B cell (primary cell): Measurements from ENCODE around the gene KSR2. TPM values are rescaled to one million over a fixed set of nuclear protein-coding genes. Genes with fewer than 3 reads are reported as not detected.

ENCODE experiments used
- ATAC-seq: fragments of 200-7000 bp; cut with Tn5 transposase; one replicate; pipeline ENCODE4 v1.10.0; 2021; ENCODE audit warnings: low read depth, mild to moderate bottlenecking, moderate number of reproducible peaks, moderate library complexity
- CTCF ChIA-PET: fragments of 350-600 bp; sonication (Branson Sonifier 250); formaldehyde crosslinking; loops from one replicate; lab custom pipeline; 2021; ENCODE audit warnings: antibody characterized with exemption, inconsistent platforms; lab: Charles Lee
- POLR2A ChIA-PET: fragments of 350-600 bp; sonication (Branson Sonifier 250); formaldehyde crosslinking; loops from one replicate; lab custom pipeline; 2021; ENCODE audit warnings: antibody characterized with exemption; lab: Charles Lee
- DNase-seq: peaks from one replicate; pipeline ENCODE4 v3.0.0; 2013
- H2AFZ ChIP-seq: 2 replicates; pipeline ENCODE4 v1.6.1; 2012; ENCODE audit warnings: mild to moderate bottlenecking, low read depth, low read length; ENCODE audit not compliant: insufficient read depth, poor library complexity, severe bottlenecking
- H3K27ac ChIP-seq, 2 donors: 1 replicate in 1 of 2; 2 replicates in 1 of 2; pipeline ENCODE4 v1.5.1; 2012 to 2013; ENCODE audit warnings: low read length in 2 of 2, mild to moderate bottlenecking in 2 of 2, moderate library complexity in 1 of 2
- H3K27me3 ChIP-seq, 4 experiments: fragments of 200-600 bp in 1 of 4; sonication (generic) in 1 of 4; replicated peaks in 1 of 4; 1 replicate in 2 of 4; 2 replicates in 2 of 4; pipeline versions ENCODE4 v1.6.1 to v1.7.0; 2013 to 2016; ENCODE audit warnings: low read length in 3 of 4, mild to moderate bottlenecking in 2 of 4, mixed read lengths in 1 of 4, moderate library complexity in 1 of 4; ENCODE audit not compliant: insufficient read depth in 4 of 4, control insufficient read depth in 3 of 4; ENCODE audit errors: control extremely low read depth in 1 of 4
- H3K36me3 ChIP-seq, 2 experiments: replicated peaks in 1 of 2; 1 replicate in 1 of 2; 2 replicates in 1 of 2; pipeline versions ENCODE4 v1.6.1 to v1.7.1; 2013; ENCODE audit warnings: low read length in 1 of 2; ENCODE audit not compliant: insufficient read depth in 2 of 2, control insufficient read depth in 1 of 2; ENCODE audit errors: control extremely low read depth in 1 of 2, extremely low read depth in 1 of 2
- H3K4me1 ChIP-seq, 2 donors: fragments of 200-600 bp in 1 of 2; sonication (generic) in 1 of 2; 1 replicate in 1 of 2; 2 replicates in 1 of 2; pipeline versions ENCODE4 v1.5.1 to v1.6.1; 2013 to 2017; ENCODE audit warnings: low read length in 2 of 2; ENCODE audit not compliant: control insufficient read depth in 2 of 2, insufficient read depth in 2 of 2
- H3K4me2 ChIP-seq: replicated peaks from 2 replicates; pipeline ENCODE3; 2012; ENCODE audit warnings: mild to moderate bottlenecking, low read depth, low read length; ENCODE audit not compliant: poor library complexity, severe bottlenecking
- H3K4me3 ChIP-seq, 5 experiments: fragments of 200-600 bp in 1 of 5; sonication (generic) in 1 of 5; 1 replicate in 3 of 5; 2 replicates in 2 of 5; pipeline versions ENCODE4 v1.5.1 to v1.7.0; 2011 to 2016; ENCODE audit warnings: low read length in 4 of 5, mild to moderate bottlenecking in 4 of 5, low read depth in 2 of 5, control low read depth in 1 of 5, moderate library complexity in 1 of 5; ENCODE audit not compliant: insufficient read depth in 1 of 5; ENCODE audit errors: control extremely low read depth in 1 of 5, extremely low read depth in 1 of 5
- H3K79me2 ChIP-seq: fragments of 200-600 bp; sonication (generic); one replicate; pipeline ENCODE4 v1.6.0; 2016; ENCODE audit warnings: low read length; ENCODE audit not compliant: control insufficient read depth, insufficient read depth
- H3K9ac ChIP-seq: fragments of 200-600 bp; sonication (generic); 2 replicates; pipeline ENCODE4 v1.6.1; 2017; ENCODE audit warnings: mild to moderate bottlenecking, low read length, moderate library complexity
- H3K9me3 ChIP-seq, 3 donors: one replicate each; pipeline versions ENCODE4 v1.6.1 to v1.7.1; 2013; ENCODE audit warnings: low read length in 2 of 3; ENCODE audit not compliant: control insufficient read depth in 2 of 3, insufficient read depth in 1 of 3; ENCODE audit errors: control extremely low read depth in 1 of 3
- H4K20me1 ChIP-seq: 2 replicates; pipeline ENCODE4 v1.6.0; 2012; ENCODE audit warnings: mild to moderate bottlenecking, low read length; ENCODE audit not compliant: insufficient read depth, control insufficient read depth, poor library complexity, severe bottlenecking
- H3K27ac Mint-ChIP-seq: one replicate; pipeline ENCODE4 v1.8.0; 2021; ENCODE audit warnings: mixed read lengths
- H3K27me3 Mint-ChIP-seq: one replicate; pipeline ENCODE4 v1.8.0; 2021; ENCODE audit warnings: mixed read lengths
- H3K4me1 Mint-ChIP-seq: one replicate; pipeline ENCODE4 v1.8.0; 2021; ENCODE audit warnings: mixed read lengths
- H3K4me3 Mint-ChIP-seq: one replicate; pipeline ENCODE4 v1.8.0; 2021; ENCODE audit warnings: mixed read lengths
- H3K9me3 Mint-ChIP-seq: one replicate; pipeline ENCODE4 v1.8.0; 2022; ENCODE audit warnings: mixed read lengths; ENCODE audit not compliant: insufficient read depth
- EZH2 ChIP-seq: IDR thresholded peaks from 2 replicates; pipeline ENCODE4 v1.6.1; 2012; ENCODE audit warnings: borderline replicate concordance, low read depth, mild to moderate bottlenecking, moderate library complexity, low read length; ENCODE audit not compliant: insufficient read depth, poor library complexity, severe bottlenecking
- WGBS: methylation state at CpG from one replicate; pipeline ENCODE4 v1.1.5; 2013; ENCODE audit warnings: missing lambda C conversion rate; ENCODE audit not compliant: insufficient coverage; 5-methylcytosine and 5-hydroxymethylcytosine counted together
- intact Hi-C: fragments of 100-400 bp; cut with micrococcal nuclease; formaldehyde crosslinking; loops from one replicate; pipeline ENCODE4 v1.10.0; 2022
- polyA plus RNA-seq: library from polyadenylated mRNA; depleted of rRNA; stranded (reverse); fragments of >200 nt; gene quantifications from 2 replicates; pipeline ENCODE4 v1.2.3, GENCODE V29; 2012
- total RNA-seq, 2 donors: library from RNA; stranded (reverse); fragments of 120-200 nt in 1 of 2; gene quantifications; 1 replicate in 1 of 2; 2 replicates in 1 of 2; pipeline versions ENCODE4 v1.2.3 to v1.2.4, GENCODE V29; 2013 to 2022
- TF ChIP-seq, protein P1 (sequence below): fragments of 200-600 bp; IDR thresholded peaks from one replicate; pipeline ENCODE4 v1.8.0; 2022; ENCODE audit warnings: antibody characterized with exemption, mild to moderate bottlenecking

The KSR2 gene
- total and polyA plus RNA-seq, 2 donors (not counting 1 experiment from before 2014, with no cell fraction given), result not detected

GRCh38 chr12:117897372-117898161, 71.2 kb downstream of the KSR2 start:
- no peaks in the 10 kb centered on the region for H4K20me1 ChIP-seq
- no peaks in the 10 kb centered on the region for H3K36me3 ChIP-seq
- H3K9me3 Mint-ChIP-seq, result peaks cover 6% of the 10 kb centered on the region
- peaks cover 0 to 7% (median 0%) of the 10 kb centered on the region in 4 experiments for H3K27me3 ChIP-seq
- no peak overlapping the region for H3K4me2 ChIP-seq
- H3K4me3 Mint-ChIP-seq, result no peak overlapping the region
- no peaks in the 10 kb centered on the region for H3K79me2 ChIP-seq
- ATAC-seq (no peak), DNase-seq (no peak)
- TF ChIP-seq, protein P1, sequence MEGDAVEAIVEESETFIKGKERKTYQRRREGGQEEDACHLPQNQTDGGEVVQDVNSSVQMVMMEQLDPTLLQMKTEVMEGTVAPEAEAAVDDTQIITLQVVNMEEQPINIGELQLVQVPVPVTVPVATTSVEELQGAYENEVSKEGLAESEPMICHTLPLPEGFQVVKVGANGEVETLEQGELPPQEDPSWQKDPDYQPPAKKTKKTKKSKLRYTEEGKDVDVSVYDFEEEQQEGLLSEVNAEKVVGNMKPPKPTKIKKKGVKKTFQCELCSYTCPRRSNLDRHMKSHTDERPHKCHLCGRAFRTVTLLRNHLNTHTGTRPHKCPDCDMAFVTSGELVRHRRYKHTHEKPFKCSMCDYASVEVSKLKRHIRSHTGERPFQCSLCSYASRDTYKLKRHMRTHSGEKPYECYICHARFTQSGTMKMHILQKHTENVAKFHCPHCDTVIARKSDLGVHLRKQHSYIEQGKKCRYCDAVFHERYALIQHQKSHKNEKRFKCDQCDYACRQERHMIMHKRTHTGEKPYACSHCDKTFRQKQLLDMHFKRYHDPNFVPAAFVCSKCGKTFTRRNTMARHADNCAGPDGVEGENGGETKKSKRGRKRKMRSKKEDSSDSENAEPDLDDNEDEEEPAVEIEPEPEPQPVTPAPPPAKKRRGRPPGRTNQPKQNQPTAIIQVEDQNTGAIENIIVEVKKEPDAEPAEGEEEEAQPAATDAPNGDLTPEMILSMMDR, result no peak
- no peak for TF ChIP-seq EZH2
- H3K27me3 Mint-ChIP-seq, result peaks cover 12% of the 10 kb centered on the region
- H3K4me3 ChIP-seq, result no peak overlapping the region
- H3K9me3 ChIP-seq, result peaks cover 0 to 6% (median 4%) of the 10 kb centered on the region in 3 donors
- ChIA-PET POLR2A (no interaction called here), CTCF (no interaction called here)
- WGBS, result 35% methylated on average over 11 of the region's 14 CpGs
- H3K4me1 ChIP-seq, result peaks cover 0 to 9% of the 10 kb centered on the region in 2 donors
- intact Hi-C loops, result no loop called here
- H3K9ac ChIP-seq, result no peak overlapping the region
- no peaks in the 10 kb centered on the region for H3K4me1 Mint-ChIP-seq
- no peak overlapping the region for H3K27ac Mint-ChIP-seq
- H2AFZ ChIP-seq, result no peak overlapping the region
- H3K27ac ChIP-seq, result no peak overlapping the region

- H3K9me3 Mint-ChIP-seq, result peaks cover 6% of the 10 kb centered on the region
- H4K20me1 ChIP-seq, result no peaks in the 10 kb centered on the region
- H3K4me1 ChIP-seq, result peaks cover 0 to 9% of the 10 kb centered on the region in 2 donors
- H3K4me3 Mint-ChIP-seq, result no peak overlapping the region
- H3K36me3 ChIP-seq, result no peaks in the 10 kb centered on the region
- no peak overlapping the region for H3K27ac Mint-ChIP-seq
- no peak overlapping the region for H3K9ac ChIP-seq
- DNase-seq (no peak), ATAC-seq (no peak)
- ChIA-PET CTCF (no interaction called here), POLR2A (no interaction called here)
- peaks cover 12% of the 10 kb centered on the region for H3K27me3 Mint-ChIP-seq
- no peak overlapping the region for H3K4me3 ChIP-seq
- no peaks in the 10 kb centered on the region for H3K4me1 Mint-ChIP-seq
- H3K9me3 ChIP-seq, result peaks cover 0 to 6% (median 4%) of the 10 kb centered on the region in 3 donors
- H3K79me2 ChIP-seq, result no peaks in the 10 kb centered on the region
- H3K27me3 ChIP-seq, result peaks cover 0 to 7% (median 0%) of the 10 kb centered on the region in 4 experiments
- H3K4me2 ChIP-seq, result no peak overlapping the region
- WGBS, result no CpG with 5 or more reads among the region's 1 CpG
- H3K27ac ChIP-seq, result no peak overlapping the region
- H2AFZ ChIP-seq, result no peak overlapping the region
- intact Hi-C loops, result no loop called here
- TF ChIP-seq, protein P1, result no peak
- TF ChIP-seq EZH2, result no peak
These were observed 72.8 kb downstream of the KSR2 start for GRCh38 chr12:117896009-117896408.
